Loucy (cell line): ENCODE measurements around the gene IL1RAPL2.

Experiments
- H2AFZ ChIP-seq: fragments of 200-600 bp; sonication (generic); 2 replicates; pipeline ENCODE4 v1.6.0; 2016; ENCODE audit warnings: antibody characterized with exemption, mild to moderate bottlenecking, low read length, moderate library complexity
- H3F3A ChIP-seq: fragments of 200-600 bp; 2 replicates; pipeline ENCODE4 v1.6.0; 2016; ENCODE audit warnings: antibody characterized with exemption, low read depth, mild to moderate bottlenecking
- H3K27me3 ChIP-seq: fragments of 200-600 bp; sonication (generic); 2 replicates; pipeline ENCODE4 v1.6.1; 2014; ENCODE audit warnings: low read length, mild to moderate bottlenecking; ENCODE audit not compliant: insufficient read depth, poor library complexity, severe bottlenecking
- H3K36me3 ChIP-seq: fragments of 200-600 bp; sonication (generic); 2 replicates; pipeline ENCODE4 v1.6.1; 2016; ENCODE audit warnings: low read length; ENCODE audit not compliant: insufficient read depth
- H3K4me1 ChIP-seq: fragments of 200-600 bp; sonication (generic); 2 replicates; pipeline ENCODE4 v1.5.1; 2014; ENCODE audit warnings: low read length, mild to moderate bottlenecking; ENCODE audit not compliant: insufficient read depth, poor library complexity, severe bottlenecking
- H3K4me2 ChIP-seq: fragments of 200-600 bp; sonication (generic); 2 replicates; pipeline ENCODE4 v1.6.0; 2014; ENCODE audit warnings: antibody characterized with exemption, low read length, low read depth, mild to moderate bottlenecking; ENCODE audit not compliant: poor library complexity, severe bottlenecking
- H3K4me3 ChIP-seq: fragments of 200-600 bp; sonication (generic); 2 replicates; pipeline ENCODE4 v1.5.1; 2014; ENCODE audit warnings: low read length, mild to moderate bottlenecking, mixed read lengths; ENCODE audit not compliant: poor library complexity, severe bottlenecking
- H3K79me2 ChIP-seq: fragments of 200-600 bp; sonication (generic); 2 replicates; pipeline ENCODE4 v1.6.1; 2014; ENCODE audit warnings: low read length; ENCODE audit not compliant: insufficient read depth
- H3K9ac ChIP-seq: fragments of 200-600 bp; sonication (generic); 2 replicates; pipeline ENCODE4 v1.6.0; 2014; ENCODE audit warnings: mild to moderate bottlenecking, low read depth, low read length, moderate library complexity; ENCODE audit not compliant: poor library complexity, severe bottlenecking
- H3K9me2 ChIP-seq: fragments of 200-600 bp; sonication (generic); replicated peaks from 2 replicates; pipeline ENCODE4 v1.6.1; 2016; ENCODE audit warnings: low read depth, low read length, mixed read lengths
- H3K9me3 ChIP-seq: fragments of 200-600 bp; sonication (generic); 2 replicates; pipeline ENCODE4 v1.6.1; 2014; ENCODE audit warnings: mild to moderate bottlenecking, antibody characterized with exemption, low read length, low read depth; ENCODE audit not compliant: insufficient read depth
- H4K20me1 ChIP-seq: fragments of 200-600 bp; sonication (generic); 2 replicates; pipeline ENCODE4 v1.6.0; 2014; ENCODE audit warnings: antibody characterized with exemption, low read length, mild to moderate bottlenecking; ENCODE audit not compliant: insufficient read depth, poor library complexity, severe bottlenecking
- CTCF ChIP-seq: fragments of 200-600 bp; sonication (generic); conservative IDR thresholded peaks from 2 replicates; pipeline ENCODE4 v1.5.1; 2014; ENCODE audit warnings: mild to moderate bottlenecking, antibody characterized with exemption, low read length
- EZH2phosphoT487 ChIP-seq: fragments of 200-600 bp; IDR thresholded peaks from 2 replicates; pipeline ENCODE4 v1.6.1; 2018; ENCODE audit warnings: antibody characterized with exemption, mild to moderate bottlenecking, moderate library complexity, borderline replicate concordance

The IL1RAPL2 gene

GRCh38 chrX:105495376-105495775 is 929.4 kb downstream of the IL1RAPL2 start:
- Histone ChIP-seq H3K27me3 (no peaks in the 10 kb centered on the region), H3K4me3 (no peak overlapping the region), H4K20me1 (no peaks in the 10 kb centered on the region), H3K4me1 (no peaks in the 10 kb centered on the region), H3K9me3 (no peaks in the 10 kb centered on the region), H3F3A (no peaks in the 10 kb centered on the region), H3K36me3 (no peaks in the 10 kb centered on the region), H3K4me2 (no peak overlapping the region), H2AFZ (no peak overlapping the region), H3K79me2 (no peaks in the 10 kb centered on the region), H3K9me2 (no peaks in the 10 kb centered on the region), H3K9ac (no peak overlapping the region)
- no peak for TF ChIP-seq EZH2phosphoT487
- TF ChIP-seq CTCF, result no peak

GRCh38 chrX:105502336-105502735 is 936.3 kb downstream of the IL1RAPL2 start:
- Histone ChIP-seq H3K4me2 (no peak overlapping the region), H3K4me1 (no peaks in the 10 kb centered on the region), H3K27me3 (no peaks in the 10 kb centered on the region), H3K4me3 (no peak overlapping the region), H3K9me2 (no peaks in the 10 kb centered on the region), H4K20me1 (no peaks in the 10 kb centered on the region), H2AFZ (no peak overlapping the region), H3F3A (no peaks in the 10 kb centered on the region), H3K79me2 (no peaks in the 10 kb centered on the region), H3K9ac (no peak overlapping the region), H3K9me3 (no peaks in the 10 kb centered on the region), H3K36me3 (no peaks in the 10 kb centered on the region)
- no peak for TF ChIP-seq EZH2phosphoT487
- no peak for TF ChIP-seq CTCF

- Histone ChIP-seq H3K36me3 (no peaks in the 10 kb centered on the region), H3K9me3 (no peaks in the 10 kb centered on the region), H3F3A (no peaks in the 10 kb centered on the region), H3K4me3 (no peak overlapping the region), H3K79me2 (no peaks in the 10 kb centered on the region), H3K9ac (no peak overlapping the region), H4K20me1 (no peaks in the 10 kb centered on the region), H3K4me2 (no peak overlapping the region), H3K27me3 (no peaks in the 10 kb centered on the region), H3K4me1 (no peaks in the 10 kb centered on the region), H2AFZ (no peak overlapping the region), H3K9me2 (no peaks in the 10 kb centered on the region)
- no peak for TF ChIP-seq CTCF
- TF ChIP-seq EZH2phosphoT487, result no peak
These were observed 949.6 kb downstream of the IL1RAPL2 start for GRCh38 chrX:105515561-105515960.
